ENCODE data around the gene KPNA6. TPM values are rescaled to one million over a fixed set of nuclear protein-coding genes. Genes with fewer than 3 reads are reported as not detected.

Gene KPNA6
- total RNA-seq, 2 experiments from 2014 or later = 19.5 to 36.3 TPM

- intact Hi-C loops (cut with micrococcal nuclease; ENCODE audit: unreplicated experiment) = no loop called here
- POLR2A ChIA-PET = no interaction called here
- Histone ChIP-seq H3K79me2 (ENCODE audit: insufficient read depth, low read depth, low read length) (peaks cover 85% of the 10 kb centered on the region), H3K4me3 (ENCODE audit: low read depth, low read length, poor library complexity, severe bottlenecking) (no peak overlapping the region), H2AFZ (ENCODE audit: low read length) (no peak overlapping the region), H3K27ac (ENCODE audit: low read depth, low read length, poor library complexity, severe bottlenecking) (no peak overlapping the region), H3K9me2 (ENCODE audit: insufficient read depth, low read length) (no peaks in the 10 kb centered on the region), H4K20me1 (ENCODE audit: insufficient read depth, low read length) (peaks cover 5% of the 10 kb centered on the region), H3K4me1 (ENCODE audit: insufficient read depth, low read length, poor library complexity, severe bottlenecking) (peaks cover 7% of the 10 kb centered on the region), H3K36me3 (ENCODE audit: insufficient read depth, low read length) (peaks cover 32% of the 10 kb centered on the region), H3K9me3 (ENCODE audit: low read length) (no peaks in the 10 kb centered on the region), H3K4me2 (ENCODE audit: low read length) (no peak overlapping the region)
- BruUV-seq (replicated peaks) = TSS peak; percentile 36
- CTCF ChIA-PET (ENCODE audit: unreplicated experiment) = no interaction called here
- TF ChIP-seq EZH2phosphoT487 (IDR thresholded peaks at IDR 0.05; ENCODE audit: borderline replicate concordance, low read depth, low read length) (no peak), CTCF (conservative IDR thresholded peaks at IDR 0.05; ENCODE audit: low read length) (no peak)
- no peak for DNase-seq (ENCODE audit: low spot score)
Observed at GRCh38 chr1:32126770-32127169, 18.9 kb downstream of the KPNA6 start.

GRCh38 chr1:32127409-32128198 lies 19.7 kb downstream of the KPNA6 start:
- POLR2A ChIA-PET = interaction anchor here (0.9 to 1.6 kb wide), 3 partner anchors 9 to 17 kb away, joined by 4 to 6 read pairs (median 5); no protein-coding TSS in a partner anchor
- BruUV-seq (replicated peaks) = no TSS peak
- no peak overlapping the region for H3K27ac ChIP-seq (ENCODE audit: low read depth, low read length, poor library complexity, severe bottlenecking)

More at GRCh38 chr1:32127409-32128198, 19.7 kb downstream of the KPNA6 start:
- Histone ChIP-seq H3K4me3 (ENCODE audit: low read depth, low read length, poor library complexity, severe bottlenecking) (no peak overlapping the region), H4K20me1 (ENCODE audit: insufficient read depth, low read length) (peaks cover 5% of the 10 kb centered on the region), H3K9me2 (ENCODE audit: insufficient read depth, low read length) (no peaks in the 10 kb centered on the region), H3K9me3 (ENCODE audit: low read length) (no peaks in the 10 kb centered on the region), H2AFZ (ENCODE audit: low read length) (no peak overlapping the region), H3K79me2 (ENCODE audit: insufficient read depth, low read depth, low read length) (peaks cover 82% of the 10 kb centered on the region), H3K4me2 (ENCODE audit: low read length) (no peak overlapping the region), H3K4me1 (ENCODE audit: insufficient read depth, low read length, poor library complexity, severe bottlenecking) (peaks cover 7% of the 10 kb centered on the region), H3K36me3 (ENCODE audit: insufficient read depth, low read length) (peaks cover 37% of the 10 kb centered on the region)
- intact Hi-C loops (cut with micrococcal nuclease; ENCODE audit: unreplicated experiment) = no loop called here
- no peak for DNase-seq (ENCODE audit: low spot score)
- TF ChIP-seq CTCF (conservative IDR thresholded peaks at IDR 0.05; ENCODE audit: low read length) (peak; percentile 40), EZH2phosphoT487 (IDR thresholded peaks at IDR 0.05; ENCODE audit: borderline replicate concordance, low read depth, low read length) (no peak)
- CTCF ChIA-PET (ENCODE audit: unreplicated experiment) = interaction anchor here (0.5 to 1.4 kb wide), 3 partner anchors 8 to 16 kb away, joined by 3 to 5 read pairs (median 3); no protein-coding TSS in a partner anchor
